Stimulated activated CD4-positive, alpha-beta T cell treated with anti-CD3 and anti-CD28 coated beads, Interleukin-4, amount 100 ng/mL, for 4 hours (primary cell): ENCODE results near the gene CTRB2.

Experiments
- DNase-seq, 2 experiments: peaks; one replicate each; pipeline ENCODE4 v3.0.0-alpha.2; 2020

Gene CTRB2

GRCh38 chr16:75203667-75204409, 3.1 kb downstream of the CTRB2 start:
- no peak for DNase-seq

- no peak for DNase-seq
Measured at GRCh38 chr16:75203096-75203495, 3.9 kb downstream of the CTRB2 start.

GRCh38 chr16:75202069-75202590, 4.8 kb downstream of the CTRB2 start:
- no peak for DNase-seq

- DNase-seq: no peak
Measured at GRCh38 chr16:75198135-75198600, 8.8 kb downstream of the CTRB2 start.

GRCh38 chr16:75197522-75198134, 9.3 kb downstream of the CTRB2 start:
- no peak for DNase-seq

- DNase-seq: no peak
Measured at GRCh38 chr16:75196836-75197235, 10.1 kb downstream of the CTRB2 start.

- DNase-seq: no peak
Measured at GRCh38 chr16:75195811-75196790, 10.9 kb downstream of the CTRB2 start.

- DNase-seq: no peak
Measured at GRCh38 chr16:75193730-75194444, 13.1 kb downstream of the CTRB2 start.

GRCh38 chr16:75193265-75193650, 13.7 kb downstream of the CTRB2 start:
- DNase-seq: no peak

GRCh38 chr16:75192606-75193264, 14.2 kb downstream of the CTRB2 start:
- DNase-seq: no peak

GRCh38 chr16:75189638-75190245, 17.2 kb downstream of the CTRB2 start:
- no peak for DNase-seq

- no peak for DNase-seq
Measured at GRCh38 chr16:75188832-75189477, 18.0 kb downstream of the CTRB2 start.

- no peak for DNase-seq
Measured at GRCh38 chr16:75181630-75182029, 25.3 kb downstream of the CTRB2 start.

- no peak for DNase-seq
Measured at GRCh38 chr16:75179208-75179607, 27.8 kb downstream of the CTRB2 start.

- no peak for DNase-seq
Measured at GRCh38 chr16:75176926-75177325, 30.0 kb downstream of the CTRB2 start.

- DNase-seq: no peak
Measured at GRCh38 chr16:75175074-75175473, 31.9 kb downstream of the CTRB2 start.

GRCh38 chr16:75172578-75172977, 34.4 kb downstream of the CTRB2 start:
- DNase-seq: no peak

GRCh38 chr16:75169899-75170405, 37.0 kb downstream of the CTRB2 start:
- DNase-seq: no peak

GRCh38 chr16:75160386-75160785, 46.6 kb downstream of the CTRB2 start:
- DNase-seq: no peak
